ENCODE measurements around the gene CREB3L2. TPM values are rescaled to one million over a fixed set of nuclear protein-coding genes. Genes with fewer than 3 reads are reported as not detected.

CREB3L2 gene
- total RNA-seq, 4 donors from 2014 or later: 43.5 to 73.0 (median 51.2) TPM

- WGBS, 2 donors: 84 to 87% methylated on average over 5 of the region's 5 CpGs
- no peak overlapping the region for H3K27ac ChIP-seq
- peaks cover 0 to 77% (median 23%) of the 10 kb centered on the region in 3 donors for H3K36me3 ChIP-seq
These were observed 116.2 kb downstream of the CREB3L2 start for GRCh38 chr7:137885678-137886077.

GRCh38 chr7:137882806-137883205 is 119.1 kb downstream of the CREB3L2 start:
- H3K9me3 ChIP-seq: peaks cover 0 to 10% (median 0%) of the 10 kb centered on the region in 4 donors
- no peak overlapping the region for H3K4me3 ChIP-seq
- no peaks in the 10 kb centered on the region for H3K27me3 ChIP-seq
- no peak for DNase-seq (ENCODE audit: low spot score in 2 of 2)
- H3K27ac ChIP-seq: no peak overlapping the region
- H3K36me3 ChIP-seq: peaks cover 0 to 90% (median 44%) of the 10 kb centered on the region in 3 donors
- peaks cover 0 to 25% (median 13%) of the 10 kb centered on the region in 4 donors for H3K4me1 ChIP-seq
- TF ChIP-seq POLR2A (IDR thresholded peaks at IDR 0.05): no peak
- TF ChIP-seq CTCF (IDR thresholded peaks at IDR 0.05): no peak
- no peak for TF ChIP-seq EP300 (IDR thresholded peaks at IDR 0.05)

More at GRCh38 chr7:137885678-137886077, 116.2 kb downstream of the CREB3L2 start:
- H3K27me3 ChIP-seq: no peaks in the 10 kb centered on the region
- peaks cover 0 to 14% (median 0%) of the 10 kb centered on the region in 4 donors for H3K4me1 ChIP-seq
- TF ChIP-seq CTCF (IDR thresholded peaks at IDR 0.05) (no peak), EP300 (IDR thresholded peaks at IDR 0.05) (no peak), POLR2A (IDR thresholded peaks at IDR 0.05) (no peak)
- DNase-seq (ENCODE audit: low spot score in 2 of 2): no peak
- no peak overlapping the region for H3K4me3 ChIP-seq
- peaks cover 0 to 10% (median 0%) of the 10 kb centered on the region in 4 donors for H3K9me3 ChIP-seq

- WGBS, 2 donors: 71 to 80% methylated on average over 5 of the region's 5 CpGs
These were observed 119.6 kb downstream of the CREB3L2 start for GRCh38 chr7:137882261-137882668.

GRCh38 chr7:137881607-137882260 is 120.2 kb downstream of the CREB3L2 start:
- WGBS, 2 donors: 93 to 96% methylated on average over 8 of the region's 8 CpGs
- Histone ChIP-seq H3K27me3 (no peaks in the 10 kb centered on the region), H3K27ac (no peak overlapping the region), H3K9me3 (peaks cover 0 to 10% (median 0%) of the 10 kb centered on the region in 4 donors), H3K4me3 (no peak overlapping the region), H3K36me3 (peaks cover 0 to 82% (median 44%) of the 10 kb centered on the region in 3 donors), H3K4me1 (peaks cover 0 to 32% (median 13%) of the 10 kb centered on the region in 4 donors)
- DNase-seq (ENCODE audit: low spot score in 2 of 2): no peak
- no peak for TF ChIP-seq EP300 (IDR thresholded peaks at IDR 0.05)
- no peak for TF ChIP-seq POLR2A (IDR thresholded peaks at IDR 0.05)
- TF ChIP-seq CTCF (IDR thresholded peaks at IDR 0.05): no peak

More at GRCh38 chr7:137882261-137882668, 119.6 kb downstream of the CREB3L2 start:
- no peak for DNase-seq (ENCODE audit: low spot score in 2 of 2)
- Histone ChIP-seq H3K4me1 (peaks cover 0 to 30% (median 13%) of the 10 kb centered on the region in 4 donors), H3K27ac (no peak overlapping the region), H3K36me3 (peaks cover 0 to 86% (median 44%) of the 10 kb centered on the region in 3 donors), H3K27me3 (no peaks in the 10 kb centered on the region), H3K4me3 (no peak overlapping the region), H3K9me3 (peaks cover 0 to 10% (median 0%) of the 10 kb centered on the region in 4 donors)
- TF ChIP-seq POLR2A (IDR thresholded peaks at IDR 0.05): no peak
- TF ChIP-seq CTCF (IDR thresholded peaks at IDR 0.05): no peak
- no peak for TF ChIP-seq EP300 (IDR thresholded peaks at IDR 0.05)

GRCh38 chr7:137880432-137880831 is 121.5 kb downstream of the CREB3L2 start:
- TF ChIP-seq POLR2A (IDR thresholded peaks at IDR 0.05) (no peak), EP300 (IDR thresholded peaks at IDR 0.05) (no peak), CTCF (IDR thresholded peaks at IDR 0.05) (no peak)
- no peaks in the 10 kb centered on the region for H3K27me3 ChIP-seq
- H3K36me3 ChIP-seq: peaks cover 0 to 86% (median 44%) of the 10 kb centered on the region in 3 donors
- peaks cover 0 to 36% (median 14%) of the 10 kb centered on the region in 4 donors for H3K4me1 ChIP-seq
- DNase-seq (ENCODE audit: low spot score in 2 of 2): no peak
- peaks cover 0 to 10% (median 0%) of the 10 kb centered on the region in 4 donors for H3K9me3 ChIP-seq
- H3K27ac ChIP-seq: peak overlapping the region in 1 of 4 donors; percentile 78
- H3K4me3 ChIP-seq: no peak overlapping the region
- 70 to 74% methylated on average over 5 of the region's 5 CpGs for WGBS, 2 donors
